ENCODE measurements around the gene DEFB114. TPM values are rescaled to one million over a fixed set of nuclear protein-coding genes. Genes with fewer than 3 reads are reported as not detected.

The DEFB114 gene
- total RNA-seq, 1 donor from 2014 or later, result not detected

DNA sequence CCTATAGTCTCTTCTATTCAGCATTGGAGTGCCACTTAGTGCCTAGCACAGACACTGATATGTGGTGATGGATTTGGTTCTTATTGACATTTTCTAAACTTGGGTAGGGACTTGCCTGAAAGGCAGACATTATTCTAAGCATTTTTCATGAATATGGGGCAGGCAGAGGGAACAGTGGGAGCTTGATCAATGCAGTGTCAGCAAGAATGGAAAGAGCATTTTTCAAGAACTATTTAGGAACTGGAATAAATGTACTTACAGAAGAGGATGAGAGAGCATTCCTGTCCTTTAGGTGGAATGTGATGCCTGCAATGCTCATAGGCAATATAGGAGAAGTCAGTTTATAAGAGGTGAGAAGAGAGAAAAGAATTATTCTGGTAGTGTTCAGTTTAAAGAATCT is 26.2 kb downstream of the DEFB114 start:
- Mint-ChIP-seq H3K27ac (no peak overlapping the region), H3K27me3 (no peaks in the 10 kb centered on the region), H3K9me3 (no peaks in the 10 kb centered on the region), H3K36me3 (no peaks in the 10 kb centered on the region), H3K4me1 (ENCODE audit: unreplicated experiment) (no peaks in the 10 kb centered on the region), H3K4me3 (no peak overlapping the region)
- DNase-seq (ENCODE audit: extremely low spot score, unreplicated experiment), result no peak
- TF ChIP-seq, protein P1, sequence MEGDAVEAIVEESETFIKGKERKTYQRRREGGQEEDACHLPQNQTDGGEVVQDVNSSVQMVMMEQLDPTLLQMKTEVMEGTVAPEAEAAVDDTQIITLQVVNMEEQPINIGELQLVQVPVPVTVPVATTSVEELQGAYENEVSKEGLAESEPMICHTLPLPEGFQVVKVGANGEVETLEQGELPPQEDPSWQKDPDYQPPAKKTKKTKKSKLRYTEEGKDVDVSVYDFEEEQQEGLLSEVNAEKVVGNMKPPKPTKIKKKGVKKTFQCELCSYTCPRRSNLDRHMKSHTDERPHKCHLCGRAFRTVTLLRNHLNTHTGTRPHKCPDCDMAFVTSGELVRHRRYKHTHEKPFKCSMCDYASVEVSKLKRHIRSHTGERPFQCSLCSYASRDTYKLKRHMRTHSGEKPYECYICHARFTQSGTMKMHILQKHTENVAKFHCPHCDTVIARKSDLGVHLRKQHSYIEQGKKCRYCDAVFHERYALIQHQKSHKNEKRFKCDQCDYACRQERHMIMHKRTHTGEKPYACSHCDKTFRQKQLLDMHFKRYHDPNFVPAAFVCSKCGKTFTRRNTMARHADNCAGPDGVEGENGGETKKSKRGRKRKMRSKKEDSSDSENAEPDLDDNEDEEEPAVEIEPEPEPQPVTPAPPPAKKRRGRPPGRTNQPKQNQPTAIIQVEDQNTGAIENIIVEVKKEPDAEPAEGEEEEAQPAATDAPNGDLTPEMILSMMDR (conservative IDR thresholded peaks at IDR 0.05), result no peak

DNA sequence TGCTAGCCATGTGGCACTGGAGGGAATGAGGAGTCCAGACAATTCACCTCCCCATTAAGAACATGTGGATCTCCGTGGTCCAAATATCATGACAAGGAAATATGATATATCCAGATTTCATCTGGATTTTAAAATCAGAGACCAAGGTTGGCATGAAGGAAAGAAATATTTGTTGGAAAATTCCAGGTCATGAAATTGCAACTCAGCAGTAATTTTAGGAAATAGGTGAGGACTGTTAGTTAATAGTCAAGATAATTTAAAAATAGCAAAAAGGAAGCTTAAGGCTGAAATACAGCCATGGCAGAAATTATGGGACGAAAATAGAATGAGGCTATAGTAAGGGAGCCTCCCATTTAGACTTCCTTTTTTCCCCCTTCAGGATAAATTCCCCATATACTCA is 26.9 kb downstream of the DEFB114 start:
- no peak for DNase-seq (ENCODE audit: extremely low spot score, unreplicated experiment)
- Mint-ChIP-seq H3K36me3 (no peaks in the 10 kb centered on the region), H3K27ac (no peak overlapping the region), H3K4me1 (ENCODE audit: unreplicated experiment) (no peaks in the 10 kb centered on the region), H3K27me3 (no peaks in the 10 kb centered on the region), H3K9me3 (no peaks in the 10 kb centered on the region), H3K4me3 (no peak overlapping the region)
- TF ChIP-seq, protein P1 (conservative IDR thresholded peaks at IDR 0.05), result no peak

DNA sequence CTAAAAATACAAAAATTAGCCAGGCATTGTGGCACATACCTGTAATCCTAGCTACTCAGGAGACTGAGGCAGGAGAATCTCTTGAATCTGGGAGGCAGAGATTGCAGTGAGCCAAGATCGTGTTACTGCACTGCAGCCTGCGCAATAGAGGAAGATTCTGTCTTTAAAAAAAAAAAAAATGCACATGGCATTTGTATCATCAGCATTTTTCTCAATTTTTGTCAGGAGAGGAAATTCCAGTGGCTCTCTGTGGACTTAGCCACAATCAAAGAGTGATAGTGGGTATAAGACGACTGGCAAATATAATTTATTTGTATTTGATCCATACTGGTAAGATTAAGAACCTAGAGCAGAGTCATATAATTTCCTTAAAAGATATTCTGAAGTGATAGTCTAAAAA is 28.6 kb downstream of the DEFB114 start:
- Mint-ChIP-seq H3K4me1 (ENCODE audit: unreplicated experiment) (no peaks in the 10 kb centered on the region), H3K9me3 (no peaks in the 10 kb centered on the region), H3K27ac (no peak overlapping the region), H3K4me3 (no peak overlapping the region), H3K36me3 (no peaks in the 10 kb centered on the region), H3K27me3 (peaks cover under 1% of the 10 kb centered on the region)
- TF ChIP-seq, protein P1 (conservative IDR thresholded peaks at IDR 0.05), result no peak
- DNase-seq (ENCODE audit: extremely low spot score, unreplicated experiment), result no peak

DNA sequence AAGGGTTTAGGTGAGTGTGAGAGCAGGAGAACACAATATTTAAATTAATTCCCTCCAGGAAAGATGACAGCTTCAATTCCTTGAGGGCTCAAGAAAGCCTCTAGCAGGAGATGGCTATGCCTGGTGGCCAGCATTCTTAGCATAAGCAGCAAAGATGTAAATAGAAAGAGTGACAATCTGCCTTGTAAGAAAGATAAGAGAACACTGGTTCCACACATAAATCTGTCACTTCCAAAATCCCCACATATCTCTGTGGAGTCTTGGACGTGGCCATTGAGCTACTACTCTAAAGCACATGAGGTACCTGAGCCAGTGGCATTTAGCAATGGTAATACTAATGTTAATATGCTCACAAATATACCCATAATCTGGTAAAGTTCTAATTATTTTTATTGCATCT is 29.2 kb downstream of the DEFB114 start:
- Mint-ChIP-seq H3K27me3 (peaks cover 3% of the 10 kb centered on the region), H3K4me1 (ENCODE audit: unreplicated experiment) (no peaks in the 10 kb centered on the region), H3K27ac (no peak overlapping the region), H3K36me3 (no peaks in the 10 kb centered on the region), H3K4me3 (no peak overlapping the region), H3K9me3 (no peaks in the 10 kb centered on the region)
- TF ChIP-seq, protein P1 (conservative IDR thresholded peaks at IDR 0.05), result no peak
- DNase-seq (ENCODE audit: extremely low spot score, unreplicated experiment), result no peak

DNA sequence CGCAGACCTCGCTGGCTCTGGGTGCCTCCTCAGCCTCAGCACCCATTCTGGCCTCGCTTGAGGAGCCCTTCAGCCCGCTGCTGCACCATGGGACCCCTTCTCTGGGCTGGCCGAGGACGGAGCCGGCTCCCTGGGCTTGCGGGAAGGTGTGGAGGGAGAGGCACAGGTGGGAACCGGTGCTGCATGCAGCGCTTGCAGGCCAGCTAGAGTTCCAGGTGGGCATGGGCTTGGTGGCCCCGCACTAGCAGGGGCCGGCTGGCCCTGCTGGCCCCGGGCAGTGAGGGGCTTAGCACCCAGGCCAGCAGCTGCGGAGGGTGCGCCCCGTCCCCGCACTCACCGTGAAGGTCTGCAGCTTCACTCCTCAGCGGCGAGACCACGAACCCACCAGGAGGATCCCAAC is 30.4 kb downstream of the DEFB114 start:
- Mint-ChIP-seq H3K36me3 (no peaks in the 10 kb centered on the region), H3K4me3 (no peak overlapping the region), H3K27me3 (peaks cover 3% of the 10 kb centered on the region), H3K4me1 (ENCODE audit: unreplicated experiment) (no peaks in the 10 kb centered on the region), H3K9me3 (no peaks in the 10 kb centered on the region), H3K27ac (no peak overlapping the region)
- TF ChIP-seq, protein P1 (conservative IDR thresholded peaks at IDR 0.05), result no peak
- DNase-seq (ENCODE audit: extremely low spot score, unreplicated experiment), result no peak

DNA sequence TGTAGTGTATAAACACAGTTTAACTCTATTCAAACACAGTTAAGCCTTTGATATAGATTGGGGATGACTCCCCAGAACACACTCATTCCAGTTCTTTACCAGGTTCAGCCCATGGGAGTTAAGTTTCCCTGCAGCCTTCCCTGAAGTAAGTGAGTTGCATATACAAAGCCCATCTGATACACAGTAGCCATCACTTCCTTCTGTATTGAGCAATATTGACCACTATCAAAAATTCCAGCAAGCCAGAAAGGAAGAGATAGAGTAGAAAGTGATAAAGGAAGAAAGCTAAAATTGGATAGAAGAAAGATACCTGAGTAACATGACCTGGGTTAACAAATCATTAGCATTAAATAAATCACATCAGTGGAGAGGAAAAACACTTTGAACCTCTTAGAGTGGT is 34.6 kb downstream of the DEFB114 start:
- TF ChIP-seq, protein P1 (conservative IDR thresholded peaks at IDR 0.05), result no peak
- Mint-ChIP-seq H3K4me3 (no peak overlapping the region), H3K36me3 (no peaks in the 10 kb centered on the region), H3K4me1 (ENCODE audit: unreplicated experiment) (peaks cover 6% of the 10 kb centered on the region), H3K27me3 (peaks cover 3% of the 10 kb centered on the region), H3K9me3 (no peaks in the 10 kb centered on the region), H3K27ac (no peak overlapping the region)
- DNase-seq (ENCODE audit: extremely low spot score, unreplicated experiment), result no peak

Data from type B pancreatic cell (in vitro differentiated cells).